OCI-LY3 (cell line): ENCODE data around the gene FLNB.

Experiments
- EZH2phosphoT487 ChIP-seq: fragments of 200-600 bp; shearing (Covaris generic); IDR thresholded peaks from 2 replicates; pipeline ENCODE4 v1.6.1; 2018; ENCODE audit warnings: antibody characterized with exemption, mixed run types, low read depth
- TF ChIP-seq, protein P1 (sequence below): fragments of 200-600, 300-600 bp; sonication (generic); IDR thresholded peaks from 2 replicates; pipeline ENCODE4 v1.5.1; 2014; ENCODE audit warnings: antibody characterized with exemption, low read length, low read depth

GRCh38 chr3:58160399-58160798 lies 152.2 kb downstream of the FLNB start:
- TF ChIP-seq, protein P1, sequence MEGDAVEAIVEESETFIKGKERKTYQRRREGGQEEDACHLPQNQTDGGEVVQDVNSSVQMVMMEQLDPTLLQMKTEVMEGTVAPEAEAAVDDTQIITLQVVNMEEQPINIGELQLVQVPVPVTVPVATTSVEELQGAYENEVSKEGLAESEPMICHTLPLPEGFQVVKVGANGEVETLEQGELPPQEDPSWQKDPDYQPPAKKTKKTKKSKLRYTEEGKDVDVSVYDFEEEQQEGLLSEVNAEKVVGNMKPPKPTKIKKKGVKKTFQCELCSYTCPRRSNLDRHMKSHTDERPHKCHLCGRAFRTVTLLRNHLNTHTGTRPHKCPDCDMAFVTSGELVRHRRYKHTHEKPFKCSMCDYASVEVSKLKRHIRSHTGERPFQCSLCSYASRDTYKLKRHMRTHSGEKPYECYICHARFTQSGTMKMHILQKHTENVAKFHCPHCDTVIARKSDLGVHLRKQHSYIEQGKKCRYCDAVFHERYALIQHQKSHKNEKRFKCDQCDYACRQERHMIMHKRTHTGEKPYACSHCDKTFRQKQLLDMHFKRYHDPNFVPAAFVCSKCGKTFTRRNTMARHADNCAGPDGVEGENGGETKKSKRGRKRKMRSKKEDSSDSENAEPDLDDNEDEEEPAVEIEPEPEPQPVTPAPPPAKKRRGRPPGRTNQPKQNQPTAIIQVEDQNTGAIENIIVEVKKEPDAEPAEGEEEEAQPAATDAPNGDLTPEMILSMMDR = no peak
- no peak for TF ChIP-seq EZH2phosphoT487
